GM06990 (cell line): Measurements from ENCODE around the gene TEKTIP1.

Experiments used
- DNase-seq: peaks from one replicate; pipeline ENCODE4 v3.0.0-alpha.2; 2011; ENCODE audit not compliant: insufficient read length; ENCODE audit errors: extremely low read depth
- H3K27me3 ChIP-seq: replicated peaks from 2 replicates; pipeline ENCODE4 v1.6.0; 2011; ENCODE audit warnings: low read length; ENCODE audit not compliant: control insufficient read depth, insufficient read depth
- H3K36me3 ChIP-seq: 2 replicates; pipeline ENCODE4 v1.5.1; 2011; ENCODE audit warnings: low read length; ENCODE audit not compliant: control insufficient read depth, insufficient read depth
- H3K4me3 ChIP-seq: replicated peaks from 2 replicates; pipeline ENCODE4 v1.5.1; 2011; ENCODE audit warnings: low read depth, mild to moderate bottlenecking, control low read depth, low read length
- TF ChIP-seq, protein P1 (sequence below): IDR thresholded peaks from 2 replicates; pipeline ENCODE4 v1.5.1; 2011; ENCODE audit warnings: low read length, control low read depth, mild to moderate bottlenecking, inconsistent platforms; ENCODE audit not compliant: insufficient read depth, poor library complexity, severe bottlenecking

TEKTIP1 gene

DNA sequence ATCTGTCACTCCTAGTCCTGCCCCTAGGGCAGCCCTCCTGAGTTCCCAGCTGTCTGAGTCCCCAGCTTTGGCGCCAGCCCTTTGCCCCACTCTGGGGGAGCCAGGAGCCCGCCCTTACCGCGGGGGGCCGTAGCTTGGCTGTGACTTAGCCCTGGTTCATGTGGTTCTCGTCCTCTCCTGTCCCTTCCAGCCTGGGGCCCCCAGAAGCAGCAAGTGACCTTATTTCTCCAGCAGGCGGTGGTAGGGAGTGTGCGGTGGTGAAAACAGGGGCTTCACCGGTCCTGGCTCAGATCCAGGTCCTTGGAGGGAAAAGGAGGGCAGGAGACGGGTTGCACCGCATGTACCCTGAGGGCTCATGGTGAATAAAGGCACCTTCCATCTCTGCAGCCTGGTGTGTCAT is 54.2 kb downstream of the TEKTIP1 start:
- DNase-seq = no peak
- no peaks in the 10 kb centered on the region; the same call in 1 of the 2 replicates for H3K27me3 ChIP-seq
- H3K36me3 ChIP-seq = no peaks in the 10 kb centered on the region
- TF ChIP-seq, protein P1, sequence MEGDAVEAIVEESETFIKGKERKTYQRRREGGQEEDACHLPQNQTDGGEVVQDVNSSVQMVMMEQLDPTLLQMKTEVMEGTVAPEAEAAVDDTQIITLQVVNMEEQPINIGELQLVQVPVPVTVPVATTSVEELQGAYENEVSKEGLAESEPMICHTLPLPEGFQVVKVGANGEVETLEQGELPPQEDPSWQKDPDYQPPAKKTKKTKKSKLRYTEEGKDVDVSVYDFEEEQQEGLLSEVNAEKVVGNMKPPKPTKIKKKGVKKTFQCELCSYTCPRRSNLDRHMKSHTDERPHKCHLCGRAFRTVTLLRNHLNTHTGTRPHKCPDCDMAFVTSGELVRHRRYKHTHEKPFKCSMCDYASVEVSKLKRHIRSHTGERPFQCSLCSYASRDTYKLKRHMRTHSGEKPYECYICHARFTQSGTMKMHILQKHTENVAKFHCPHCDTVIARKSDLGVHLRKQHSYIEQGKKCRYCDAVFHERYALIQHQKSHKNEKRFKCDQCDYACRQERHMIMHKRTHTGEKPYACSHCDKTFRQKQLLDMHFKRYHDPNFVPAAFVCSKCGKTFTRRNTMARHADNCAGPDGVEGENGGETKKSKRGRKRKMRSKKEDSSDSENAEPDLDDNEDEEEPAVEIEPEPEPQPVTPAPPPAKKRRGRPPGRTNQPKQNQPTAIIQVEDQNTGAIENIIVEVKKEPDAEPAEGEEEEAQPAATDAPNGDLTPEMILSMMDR = no peak
- H3K4me3 ChIP-seq = no peak overlapping the region
